Measurements from ENCODE around the gene AK9. TPM values are rescaled to one million over a fixed set of nuclear protein-coding genes. Genes with fewer than 3 reads are reported as not detected.

AK9 gene
- total RNA-seq, 4 donors from 2014 or later = 3.1 to 9.5 (median 6.3) TPM

DNA sequence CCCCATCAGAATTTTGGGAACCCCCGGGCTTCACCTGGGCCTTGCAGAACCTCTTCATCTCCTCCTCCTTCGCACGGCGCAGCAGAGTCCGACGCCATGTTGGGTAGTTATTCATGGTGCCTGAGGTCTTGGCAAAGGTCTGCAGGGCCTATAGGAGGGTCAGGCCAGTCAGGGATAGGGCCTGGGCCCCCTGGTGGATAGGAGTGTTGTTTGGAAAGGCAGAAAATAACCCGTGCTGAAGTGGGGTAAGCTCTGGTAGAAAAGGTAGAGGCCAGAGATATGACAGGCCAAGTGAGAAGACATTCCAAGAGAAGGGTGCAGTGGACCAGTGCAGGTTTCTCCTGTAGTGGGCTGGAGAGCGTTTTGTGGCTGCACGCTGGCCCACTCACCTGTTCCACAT, 245.6 kb downstream of the AK9 start:
- H3K27me3 ChIP-seq = no peaks in the 10 kb centered on the region
- DNase-seq (ENCODE audit: low spot score in 2 of 2) = no peak
- H3K27ac ChIP-seq = no peak overlapping the region
- peaks cover 55% of the 10 kb centered on the region for H3K36me3 ChIP-seq
- no peak overlapping the region for H3K4me3 ChIP-seq
- TF ChIP-seq EP300 (IDR thresholded peaks at IDR 0.05) (no peak), POLR2AphosphoS5 (IDR thresholded peaks at IDR 0.05) (no peak), POLR2A (IDR thresholded peaks at IDR 0.05) (no peak)
- TF ChIP-seq, protein P1, sequence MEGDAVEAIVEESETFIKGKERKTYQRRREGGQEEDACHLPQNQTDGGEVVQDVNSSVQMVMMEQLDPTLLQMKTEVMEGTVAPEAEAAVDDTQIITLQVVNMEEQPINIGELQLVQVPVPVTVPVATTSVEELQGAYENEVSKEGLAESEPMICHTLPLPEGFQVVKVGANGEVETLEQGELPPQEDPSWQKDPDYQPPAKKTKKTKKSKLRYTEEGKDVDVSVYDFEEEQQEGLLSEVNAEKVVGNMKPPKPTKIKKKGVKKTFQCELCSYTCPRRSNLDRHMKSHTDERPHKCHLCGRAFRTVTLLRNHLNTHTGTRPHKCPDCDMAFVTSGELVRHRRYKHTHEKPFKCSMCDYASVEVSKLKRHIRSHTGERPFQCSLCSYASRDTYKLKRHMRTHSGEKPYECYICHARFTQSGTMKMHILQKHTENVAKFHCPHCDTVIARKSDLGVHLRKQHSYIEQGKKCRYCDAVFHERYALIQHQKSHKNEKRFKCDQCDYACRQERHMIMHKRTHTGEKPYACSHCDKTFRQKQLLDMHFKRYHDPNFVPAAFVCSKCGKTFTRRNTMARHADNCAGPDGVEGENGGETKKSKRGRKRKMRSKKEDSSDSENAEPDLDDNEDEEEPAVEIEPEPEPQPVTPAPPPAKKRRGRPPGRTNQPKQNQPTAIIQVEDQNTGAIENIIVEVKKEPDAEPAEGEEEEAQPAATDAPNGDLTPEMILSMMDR (IDR thresholded peaks at IDR 0.05) = no peak
- peaks cover 17% of the 10 kb centered on the region for H3K4me1 ChIP-seq
- H3K9me3 ChIP-seq = no peaks in the 10 kb centered on the region
- 82% methylated on average over 5 of the region's 9 CpGs for WGBS

DNA sequence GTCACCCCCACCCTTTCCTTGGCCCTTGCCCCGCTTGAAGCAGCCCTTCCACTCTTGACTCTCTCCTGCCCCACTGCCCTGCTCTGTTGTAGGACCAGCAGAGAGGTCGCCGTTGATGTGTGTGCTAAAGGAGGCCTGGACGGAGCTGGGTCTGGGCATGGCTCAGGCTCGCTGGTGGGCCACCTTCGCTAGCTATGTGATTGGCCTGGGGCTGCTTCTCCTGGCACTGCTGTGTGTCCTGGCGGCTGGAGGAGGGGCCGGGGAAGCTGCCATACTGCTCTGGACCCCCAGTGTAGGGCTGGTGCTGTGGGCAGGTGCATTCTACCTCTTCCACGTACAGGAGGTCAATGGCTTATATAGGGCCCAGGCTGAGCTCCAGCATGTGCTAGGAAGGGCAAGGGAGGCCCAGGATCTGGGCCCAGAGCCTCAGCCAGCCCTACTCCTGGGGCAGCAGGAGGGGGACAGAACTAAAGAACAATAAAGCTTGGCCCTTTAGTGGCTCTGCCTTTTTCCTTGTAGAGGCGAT, 247.5 kb downstream of the AK9 start:
- H3K9me3 ChIP-seq = no peaks in the 10 kb centered on the region
- no peak overlapping the region for H3K4me3 ChIP-seq
- peaks cover 30% of the 10 kb centered on the region for H3K4me1 ChIP-seq
- 96% methylated on average over 3 of the region's 10 CpGs for WGBS
- peaks cover 51% of the 10 kb centered on the region for H3K36me3 ChIP-seq
- H3K27ac ChIP-seq = no peak overlapping the region
- H3K27me3 ChIP-seq = no peaks in the 10 kb centered on the region
- DNase-seq (ENCODE audit: low spot score in 2 of 2) = no peak
- TF ChIP-seq POLR2AphosphoS5 (IDR thresholded peaks at IDR 0.05) (no peak), EP300 (IDR thresholded peaks at IDR 0.05) (no peak), POLR2A (IDR thresholded peaks at IDR 0.05) (no peak)
- TF ChIP-seq, protein P1 (IDR thresholded peaks at IDR 0.05) = no peak

Other genes starting within 250 kb of the AK9 start
- 10 to 100 TPM; 22.0 to 45.9 (median 28.8) TPM for gene MICAL1, start 235.4 kb downstream of the AK9 start, total RNA-seq
- gene ZBTB24, start 208.0 kb downstream of the AK9 start, total RNA-seq = 10 to 100 TPM in 3 of 4 donors, 1 to 10 TPM in 1; 8.1 to 11.6 (median 11.2) TPM
- gene FIG4, start 94 bp upstream of the AK9 start, total RNA-seq = 10 to 100 TPM in 3 of 4 donors, 1 to 10 TPM in 1; 7.9 to 17.5 (median 11.7) TPM